Fibroblast of lung (primary cell): ENCODE results near the gene LILRA1.

ENCODE experiments used
- EZH2 ChIP-seq: IDR thresholded peaks from 2 replicates; pipeline ENCODE4 v1.5.1; 2012; ENCODE audit warnings: low read length, control low read depth, mild to moderate bottlenecking; ENCODE audit errors: missing control alignments
- TF ChIP-seq, protein P1 (sequence below), 2 donors: IDR thresholded peaks in 1 of 2; conservative IDR thresholded peaks in 1 of 2; 1 replicate in 1 of 2; 2 replicates in 1 of 2; pipeline ENCODE4 v1.5.1; 2011 to 2012; ENCODE audit warnings: low read length in 2 of 2, control low read depth in 1 of 2, inconsistent platforms in 1 of 2, low read depth in 1 of 2, mild to moderate bottlenecking in 1 of 2

- TF ChIP-seq, protein P1, sequence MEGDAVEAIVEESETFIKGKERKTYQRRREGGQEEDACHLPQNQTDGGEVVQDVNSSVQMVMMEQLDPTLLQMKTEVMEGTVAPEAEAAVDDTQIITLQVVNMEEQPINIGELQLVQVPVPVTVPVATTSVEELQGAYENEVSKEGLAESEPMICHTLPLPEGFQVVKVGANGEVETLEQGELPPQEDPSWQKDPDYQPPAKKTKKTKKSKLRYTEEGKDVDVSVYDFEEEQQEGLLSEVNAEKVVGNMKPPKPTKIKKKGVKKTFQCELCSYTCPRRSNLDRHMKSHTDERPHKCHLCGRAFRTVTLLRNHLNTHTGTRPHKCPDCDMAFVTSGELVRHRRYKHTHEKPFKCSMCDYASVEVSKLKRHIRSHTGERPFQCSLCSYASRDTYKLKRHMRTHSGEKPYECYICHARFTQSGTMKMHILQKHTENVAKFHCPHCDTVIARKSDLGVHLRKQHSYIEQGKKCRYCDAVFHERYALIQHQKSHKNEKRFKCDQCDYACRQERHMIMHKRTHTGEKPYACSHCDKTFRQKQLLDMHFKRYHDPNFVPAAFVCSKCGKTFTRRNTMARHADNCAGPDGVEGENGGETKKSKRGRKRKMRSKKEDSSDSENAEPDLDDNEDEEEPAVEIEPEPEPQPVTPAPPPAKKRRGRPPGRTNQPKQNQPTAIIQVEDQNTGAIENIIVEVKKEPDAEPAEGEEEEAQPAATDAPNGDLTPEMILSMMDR (conservative IDR thresholded peaks at IDR 0.05 in 1 of 2, IDR thresholded peaks at IDR 0.05 in 1 of 2; ENCODE audit: low read depth in 1 of 2, low read length in 2 of 2): no peak
- TF ChIP-seq EZH2: no peak
Measured at GRCh38 chr19:54608792-54609191, 15.4 kb downstream of the LILRA1 start.
